ENCODE measurements around the gene MPST. TPM values are rescaled to one million over a fixed set of nuclear protein-coding genes. Genes with fewer than 3 reads are reported as not detected.

The MPST gene
- total RNA-seq (2022; extraction: Qiagen RNA extraction): 42.4 to 75.9 TPM (median 69.5 TPM) in 5 replicates

GRCh38 chr22:37019309-37020191 lies at the start of gene MPST, which contains the start of gene TST:
MPST (plus strand) TSS chr22:37019742; CDS start chr22:37019837, 95 bp downstream.
TST (minus strand) TSS chr22:37019447; CDS start chr22:37018732, 715 bp downstream.

GRCh38 chr22:37051391-37052385 lies 32.1 kb downstream of the MPST start, which contains the start of gene KCTD17:
KCTD17 (plus strand) TSS chr22:37051742; CDS start chr22:37051761, 19 bp downstream.

Other genes starting within 250 kb of the MPST start
- 14.8 to 25.4 TPM (median 22.3 TPM) in 5 replicates for gene IFT27, start 243.6 kb upstream of the MPST start, total RNA-seq (2022; extraction: Qiagen RNA extraction)
- gene PVALB, start 202.7 kb upstream of the MPST start, total RNA-seq (2022; extraction: Qiagen RNA extraction): not detected in 5 replicates
- 0.08 to 0.16 TPM (median 0.08 TPM) in 3 of 5 replicates, not detected in the others for gene NCF4, start 158.7 kb upstream of the MPST start, total RNA-seq (2022; extraction: Qiagen RNA extraction)
- not detected in 5 replicates for gene CSF2RB, start 106.1 kb upstream of the MPST start, total RNA-seq (2022; extraction: Qiagen RNA extraction)
- 42.3 to 59.9 TPM (median 55.5 TPM) in 5 replicates for gene TST, start 295 bp upstream of the MPST start, total RNA-seq (2022; extraction: Qiagen RNA extraction)
- gene KCTD17, start 32.0 kb downstream of the MPST start, total RNA-seq (2022; extraction: Qiagen RNA extraction): 24.2 to 26.7 TPM (median 25.9 TPM) in 5 replicates
- gene TMPRSS6, start 90.0 kb downstream of the MPST start, total RNA-seq (2022; extraction: Qiagen RNA extraction): 0.05 to 0.17 TPM in 2 of 5 replicates, not detected in the others
- 0.02 to 0.15 TPM (median 0.03 TPM) in 5 replicates for gene IL2RB, start 130.2 kb downstream of the MPST start, total RNA-seq (2022; extraction: Qiagen RNA extraction)
- 8.7 to 12.6 TPM (median 11.5 TPM) in 5 replicates for gene C1QTNF6, start 168.5 kb downstream of the MPST start, total RNA-seq (2022; extraction: Qiagen RNA extraction)
- not detected in 5 replicates for gene SSTR3, start 192.7 kb downstream of the MPST start, total RNA-seq (2022; extraction: Qiagen RNA extraction)
- gene RAC2, start 224.5 kb downstream of the MPST start, total RNA-seq (2022; extraction: Qiagen RNA extraction): 0.09 to 0.25 TPM (median 0.21 TPM) in 5 replicates

Data from A549 treated with Hydrocortisone at 1 μM for 4 hours (cell line).